NB4 (cell line): ENCODE data around the gene BMPR1B.

Source experiments
- MYC ChIP-seq: IDR thresholded peaks from 2 replicates; pipeline ENCODE4 v1.6.1; 2011; ENCODE audit warnings: low read depth, low read length
- POLR2A ChIP-seq: IDR thresholded peaks from 2 replicates; pipeline ENCODE4 v1.6.1; 2011; ENCODE audit warnings: mild to moderate bottlenecking; ENCODE audit not compliant: insufficient read length; ENCODE audit errors: extremely low read depth
- TF ChIP-seq, protein P1 (sequence below): IDR thresholded peaks from one replicate; pipeline ENCODE4 v1.5.1; 2012; ENCODE audit warnings: low read depth, low read length
- TF ChIP-seq, protein P2 (sequence below): IDR thresholded peaks from 2 replicates; pipeline ENCODE4 v1.6.1; 2011; ENCODE audit warnings: low read depth, low read length

DNA sequence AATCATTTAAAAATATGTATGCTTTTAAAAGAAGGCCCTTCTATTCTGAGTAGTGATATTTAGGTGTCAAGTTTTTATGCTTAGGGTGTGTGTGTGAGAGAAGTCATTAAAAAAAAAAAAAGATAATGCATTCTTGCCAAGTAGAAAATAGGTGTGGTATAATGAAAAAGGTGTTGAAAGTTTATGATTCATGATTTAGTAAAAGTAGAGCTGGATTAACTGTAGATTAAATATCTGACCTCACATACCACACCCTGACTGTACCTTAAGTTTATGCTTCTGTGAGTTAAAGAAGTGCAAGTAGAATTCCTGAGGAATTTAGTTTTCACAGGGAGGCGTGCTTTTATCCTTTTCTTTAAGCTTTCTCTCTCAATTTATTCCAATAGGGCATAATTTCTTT, 71.1 kb downstream of the BMPR1B start:
- TF ChIP-seq, protein P1, sequence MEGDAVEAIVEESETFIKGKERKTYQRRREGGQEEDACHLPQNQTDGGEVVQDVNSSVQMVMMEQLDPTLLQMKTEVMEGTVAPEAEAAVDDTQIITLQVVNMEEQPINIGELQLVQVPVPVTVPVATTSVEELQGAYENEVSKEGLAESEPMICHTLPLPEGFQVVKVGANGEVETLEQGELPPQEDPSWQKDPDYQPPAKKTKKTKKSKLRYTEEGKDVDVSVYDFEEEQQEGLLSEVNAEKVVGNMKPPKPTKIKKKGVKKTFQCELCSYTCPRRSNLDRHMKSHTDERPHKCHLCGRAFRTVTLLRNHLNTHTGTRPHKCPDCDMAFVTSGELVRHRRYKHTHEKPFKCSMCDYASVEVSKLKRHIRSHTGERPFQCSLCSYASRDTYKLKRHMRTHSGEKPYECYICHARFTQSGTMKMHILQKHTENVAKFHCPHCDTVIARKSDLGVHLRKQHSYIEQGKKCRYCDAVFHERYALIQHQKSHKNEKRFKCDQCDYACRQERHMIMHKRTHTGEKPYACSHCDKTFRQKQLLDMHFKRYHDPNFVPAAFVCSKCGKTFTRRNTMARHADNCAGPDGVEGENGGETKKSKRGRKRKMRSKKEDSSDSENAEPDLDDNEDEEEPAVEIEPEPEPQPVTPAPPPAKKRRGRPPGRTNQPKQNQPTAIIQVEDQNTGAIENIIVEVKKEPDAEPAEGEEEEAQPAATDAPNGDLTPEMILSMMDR, result no peak
- TF ChIP-seq POLR2A, result no peak
- no peak for TF ChIP-seq MYC
- TF ChIP-seq, protein P2, sequence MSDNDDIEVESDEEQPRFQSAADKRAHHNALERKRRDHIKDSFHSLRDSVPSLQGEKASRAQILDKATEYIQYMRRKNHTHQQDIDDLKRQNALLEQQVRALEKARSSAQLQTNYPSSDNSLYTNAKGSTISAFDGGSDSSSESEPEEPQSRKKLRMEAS, result no peak
